Sigmoid colon (tissue), 7 donors: ENCODE data around the gene HCN2. TPM values are rescaled to one million over a fixed set of nuclear protein-coding genes. Genes with fewer than 3 reads are reported as not detected.
A peak's percentile ranks its signal among the peaks of the same experiment; 100 is the strongest.

Experiments used
- DNase-seq: peaks from one replicate; pipeline ENCODE4 v3.0.0-alpha.2; 2019
- H3K27ac ChIP-seq, 4 donors: fragments of 200-600 bp; sonication (generic); one replicate each; pipeline ENCODE4 v1.5.1; 2016 to 2019; ENCODE audit warnings: mild to moderate bottlenecking in 1 of 4
- H3K27me3 ChIP-seq, 3 donors: fragments of 200-600 bp; sonication (generic); one replicate each; pipeline ENCODE4 v1.5.1; 2019; ENCODE audit warnings: mild to moderate bottlenecking in 1 of 3
- H3K36me3 ChIP-seq, 4 donors: fragments of 200-600 bp; sonication (generic); one replicate each; pipeline ENCODE4 v1.5.1; 2016 to 2019
- H3K4me1 ChIP-seq, 4 donors: fragments of 200-600 bp; sonication (generic); one replicate each; pipeline ENCODE4 v1.5.1; 2017 to 2019
- H3K4me3 ChIP-seq, 4 donors: fragments of 200-600 bp; sonication (generic); one replicate each; pipeline ENCODE4 v1.5.1; 2017 to 2019; ENCODE audit warnings: mild to moderate bottlenecking in 2 of 4, moderate library complexity in 1 of 4
- H3K9me3 ChIP-seq, 4 donors: fragments of 200-600 bp in 3 of 4; sonication (generic) in 3 of 4; one replicate each; pipeline versions ENCODE4 v1.5.1 to v1.6.1; 2013 to 2019
- CTCF ChIP-seq, 4 experiments: fragments of 450-650 bp in 3 of 4; fragments of 200-600 bp in 1 of 4; IDR thresholded peaks; one replicate each; pipeline ENCODE4 v1.5.1; 2016 to 2019; ENCODE audit warnings: antibody characterized with exemption in 4 of 4, mild to moderate bottlenecking in 3 of 4, moderate library complexity in 2 of 4
- EP300 ChIP-seq, 4 donors: sonication (generic); formaldehyde crosslinking; IDR thresholded peaks; one replicate each; pipeline ENCODE4 v1.6.1; 2017; ENCODE audit warnings: antibody characterized with exemption in 4 of 4
- POLR2A ChIP-seq, 2 donors: fragments of 450-650 bp; IDR thresholded peaks; one replicate each; pipeline ENCODE4 v1.6.1; 2016; ENCODE audit warnings: antibody characterized with exemption in 2 of 2, mild to moderate bottlenecking in 2 of 2, moderate library complexity in 2 of 2
- POLR2AphosphoS5 ChIP-seq, 4 donors: sonication (generic); formaldehyde crosslinking; IDR thresholded peaks; one replicate each; pipeline ENCODE4 v1.6.1; 2017; ENCODE audit warnings: antibody characterized with exemption in 4 of 4
- WGBS, 2 donors: extraction: QIAGEN DNeasy Blood & Tissue Kit; methylation state at CpG; one replicate each; pipeline ENCODE4 v1.1.7; 2013; 5-methylcytosine and 5-hydroxymethylcytosine counted together
- intact Hi-C: fragments of 100-400 bp; cut with DNase I; formaldehyde crosslinking; loops from one replicate; pipeline ENCODE4 v1.15.1; 2023
- polyA plus RNA-seq, 3 donors: library from polyadenylated mRNA; stranded (reverse); fragments of 200-250 nt; gene quantifications; one replicate each; pipeline ENCODE4 v1.2.3, GENCODE V29; 2013
- total RNA-seq, 4 donors: library from RNA; depleted of rRNA; stranded (reverse); fragments of >200 nt; gene quantifications; one replicate each; pipeline ENCODE4 v1.1.0, GENCODE V29; 2016
- donor health status: healthy with polysubstance abuse.
- donor health status: Bipolar disorder and iron deficiency.
- donor health status: healthy.

The HCN2 gene
- total and polyA plus RNA-seq, 7 donors, result 0.23 to 0.55 (median 0.39) TPM; not detected in 2

DNA sequence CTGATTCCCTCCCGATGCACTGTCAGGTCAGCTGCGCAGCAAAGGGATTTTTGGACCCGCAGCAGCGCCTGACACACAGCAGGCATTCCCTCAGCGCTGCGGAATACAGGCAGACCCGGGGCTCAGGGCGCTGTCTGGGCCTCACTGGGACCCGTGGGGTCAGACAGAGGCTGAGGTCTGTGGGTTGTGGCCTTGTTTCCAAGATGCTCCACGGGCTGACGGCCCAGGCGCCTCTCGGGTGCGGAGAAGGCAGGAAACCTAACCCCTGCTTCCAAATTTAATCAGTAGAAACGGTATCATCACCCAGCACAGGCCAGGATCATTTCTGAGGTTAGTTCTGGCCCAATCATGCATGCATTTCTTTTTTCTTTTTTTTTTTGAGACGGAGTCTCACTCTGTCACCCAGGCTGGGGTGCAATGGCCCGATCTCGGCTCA is 74.0 kb downstream of the HCN2 start:
- 48 to 62% methylated on average over 18 of the region's 18 CpGs for WGBS, 2 donors
- peak overlapping the region; percentile 39 to 100 (median 90) for H3K4me3 ChIP-seq
- no peaks in the 10 kb centered on the region for H3K36me3 ChIP-seq
- intact Hi-C loops, result loop anchor here (2.0 to 5.0 kb wide), 4 partner anchors 17 to 134 kb away; partner anchors contain the start of genes FGF22, PALM and PTBP1
- DNase-seq, result no peak
- no peaks in the 10 kb centered on the region for H3K9me3 ChIP-seq
- TF ChIP-seq CTCF (IDR thresholded peaks at IDR 0.05) (no peak), EP300 (IDR thresholded peaks at IDR 0.05) (no peak), POLR2A (IDR thresholded peaks at IDR 0.05) (no peak), POLR2AphosphoS5 (IDR thresholded peaks at IDR 0.05) (no peak)
- peak overlapping the region; percentile 96 to 99 (median 96) for H3K27ac ChIP-seq
- H3K27me3 ChIP-seq, result no peaks in the 10 kb centered on the region
- peaks cover 0 to 59% (median 55%) of the 10 kb centered on the region in 4 donors for H3K4me1 ChIP-seq

GRCh38 chr19:664913-665443 is 75.3 kb downstream of the HCN2 start:
- TF ChIP-seq POLR2AphosphoS5 (IDR thresholded peaks at IDR 0.05) (peak in 2 of 4 donors; percentile 23 to 24), POLR2A (IDR thresholded peaks at IDR 0.05) (no peak), EP300 (IDR thresholded peaks at IDR 0.05) (no peak), CTCF (IDR thresholded peaks at IDR 0.05) (peak; percentile 92 to 98 (median 96))
- Histone ChIP-seq H3K27me3 (no peaks in the 10 kb centered on the region), H3K27ac (peak overlapping the region; percentile 10 to 99 (median 67)), H3K4me1 (peaks cover 0 to 46% (median 42%) of the 10 kb centered on the region in 4 donors), H3K9me3 (no peaks in the 10 kb centered on the region), H3K4me3 (peak overlapping the region in 3 of 4 donors; percentile 21 to 36 (median 29)), H3K36me3 (no peaks in the 10 kb centered on the region)
- 1 to 12% methylated on average over 24 of the region's 24 CpGs for WGBS, 2 donors
- peak; percentile 88 for DNase-seq
- intact Hi-C loops, result loop anchor here (1.0 to 5.0 kb wide), 3 partner anchors 16 to 132 kb away; partner anchors contain the start of gene PTBP1

Other genes with a start within 250 kb of the HCN2 start
- 10 to 100 TPM; 11.4 to 31.9 (median 13.0) TPM for gene MIER2, start 245.1 kb upstream of the HCN2 start, total RNA-seq
- 10 to 100 TPM in 1 of 3 donors, 1 to 10 TPM in 2; 6.6 to 15.5 (median 7.4) TPM for gene MIER2, start 245.1 kb upstream of the HCN2 start, polyA plus RNA-seq
- gene C2CD4C, start 180.7 kb upstream of the HCN2 start, total RNA-seq, result 1 to 10 TPM in 1 of 4 donors, under 1 TPM in 3; 0.55 to 1.2 (median 0.76) TPM
- under 1 TPM in 2 of 3 donors, not detected in 1; under 0.01 to 0.96 TPM for gene C2CD4C, start 180.7 kb upstream of the HCN2 start, polyA plus RNA-seq
- 10 to 100 TPM; 17.8 to 49.9 (median 24.9) TPM for gene SHC2, start 128.8 kb upstream of the HCN2 start, total RNA-seq
- 10 to 100 TPM in 1 of 3 donors, 1 to 10 TPM in 2; 1.8 to 10.8 (median 9.3) TPM for gene SHC2, start 128.8 kb upstream of the HCN2 start, polyA plus RNA-seq
- gene MADCAM1, start 93.4 kb upstream of the HCN2 start, total RNA-seq, result under 1 TPM in 3 of 4 donors, not detected in 1; 0.16 to 0.55 (median 0.27) TPM
- 1 to 10 TPM in 1 of 3 donors, under 1 TPM in 2; 0.46 to 6.3 (median 0.60) TPM for gene MADCAM1, start 93.4 kb upstream of the HCN2 start, polyA plus RNA-seq
- gene TPGS1, start 82.4 kb upstream of the HCN2 start, total RNA-seq, result 10 to 100 TPM; 36.3 to 78.8 (median 46.6) TPM
- gene TPGS1, start 82.4 kb upstream of the HCN2 start, polyA plus RNA-seq, result 10 to 100 TPM; 14.3 to 23.6 (median 20.4) TPM
- gene CDC34, start 58.1 kb upstream of the HCN2 start, total RNA-seq, result 100 to 1,000 TPM in 2 of 4 donors, 10 to 100 TPM in 2; 74.9 to 152 (median 95.1) TPM
- gene CDC34, start 58.1 kb upstream of the HCN2 start, polyA plus RNA-seq, result 100 to 1,000 TPM in 1 of 3 donors, 10 to 100 TPM in 2; 79.2 to 110 (median 96.7) TPM
- under 1 TPM in 1 of 4 donors, not detected in 3; 0.49 TPM for gene GZMM, start 45.8 kb upstream of the HCN2 start, total RNA-seq
- gene GZMM, start 45.8 kb upstream of the HCN2 start, polyA plus RNA-seq, result 10 to 100 TPM in 1 of 3 donors, not detected in 2; 11.2 TPM
- 100 to 1,000 TPM; 423 to 500 (median 482) TPM for gene BSG, start 17.3 kb upstream of the HCN2 start, total RNA-seq
- gene BSG, start 17.3 kb upstream of the HCN2 start, polyA plus RNA-seq, result 100 to 1,000 TPM; 218 to 715 (median 309) TPM
- gene POLRMT, start 43.7 kb downstream of the HCN2 start, total RNA-seq, result 10 to 100 TPM; 18.2 to 26.3 (median 22.3) TPM
- gene POLRMT, start 43.7 kb downstream of the HCN2 start, polyA plus RNA-seq, result 10 to 100 TPM; 16.8 to 63.0 (median 30.3) TPM
- gene FGF22, start 50.0 kb downstream of the HCN2 start, total RNA-seq, result 1 to 10 TPM in 1 of 4 donors, under 1 TPM in 1, not detected in 2; 0.99 to 1.7 TPM
- gene FGF22, start 50.0 kb downstream of the HCN2 start, polyA plus RNA-seq, result under 1 TPM in 1 of 3 donors, not detected in 2; 0.20 TPM
- gene RNF126, start 73.3 kb downstream of the HCN2 start, total RNA-seq, result 10 to 100 TPM; 39.2 to 57.1 (median 55.5) TPM
- gene RNF126, start 73.3 kb downstream of the HCN2 start, polyA plus RNA-seq, result 10 to 100 TPM; 33.5 to 58.8 (median 35.4) TPM
- 100 to 1,000 TPM in 2 of 4 donors, 10 to 100 TPM in 2; 35.7 to 118 (median 107) TPM for gene FSTL3, start 86.5 kb downstream of the HCN2 start, total RNA-seq
- gene FSTL3, start 86.5 kb downstream of the HCN2 start, polyA plus RNA-seq, result 10 to 100 TPM in 1 of 3 donors, 1 to 10 TPM in 2; 1.6 to 17.8 (median 6.0) TPM
- not detected for gene PRSS57, start 105.6 kb downstream of the HCN2 start, total RNA-seq
- gene PRSS57, start 105.6 kb downstream of the HCN2 start, polyA plus RNA-seq, result under 1 TPM in 1 of 3 donors, not detected in 2; 0.15 TPM
- gene PALM, start 119.1 kb downstream of the HCN2 start, total RNA-seq, result 10 to 100 TPM; 30.4 to 91.4 (median 35.9) TPM
- gene PALM, start 119.1 kb downstream of the HCN2 start, polyA plus RNA-seq, result 10 to 100 TPM in 2 of 3 donors, 1 to 10 TPM in 1; 3.0 to 21.0 (median 12.5) TPM
- gene MISP, start 161.2 kb downstream of the HCN2 start, total RNA-seq, result under 1 TPM in 1 of 4 donors, not detected in 3; 0.36 TPM
- 100 to 1,000 TPM; 266 to 456 (median 311) TPM for gene MISP, start 161.2 kb downstream of the HCN2 start, polyA plus RNA-seq
- 10 to 100 TPM; 53.8 to 94.5 (median 71.7) TPM for gene PTBP1, start 207.6 kb downstream of the HCN2 start, total RNA-seq
- gene PTBP1, start 207.6 kb downstream of the HCN2 start, polyA plus RNA-seq, result 100 to 1,000 TPM in 2 of 3 donors, 10 to 100 TPM in 1; 78.7 to 154 (median 101) TPM
- not detected for gene PLPPR3, start 232.1 kb downstream of the HCN2 start, total RNA-seq
- under 1 TPM in 1 of 3 donors, not detected in 2; 0.07 TPM for gene PLPPR3, start 232.1 kb downstream of the HCN2 start, polyA plus RNA-seq
- gene AZU1, start 238.0 kb downstream of the HCN2 start, total RNA-seq, result 1 to 10 TPM in 1 of 4 donors, under 1 TPM in 1, not detected in 2; 0.36 to 1.1 TPM
- under 1 TPM in 1 of 3 donors, not detected in 2; 0.03 TPM for gene AZU1, start 238.0 kb downstream of the HCN2 start, polyA plus RNA-seq